GM12864 (cell line): ENCODE data around the gene SEMA4F.

Source experiments
- DNase-seq: peaks from one replicate; pipeline ENCODE4 v3.0.0-alpha.2; 2011; ENCODE audit warnings: low read depth
- H3K4me3 ChIP-seq: 2 replicates; pipeline ENCODE4 v1.5.1; 2011; ENCODE audit warnings: mild to moderate bottlenecking, low read depth, low read length, control low read depth
- TF ChIP-seq, protein P1 (sequence below): IDR thresholded peaks from 2 replicates; pipeline ENCODE4 v1.5.1; 2011; ENCODE audit warnings: low read depth, mild to moderate bottlenecking, moderate library complexity, low read length, control low read depth, inconsistent platforms; ENCODE audit errors: missing control alignments

The SEMA4F gene

DNA sequence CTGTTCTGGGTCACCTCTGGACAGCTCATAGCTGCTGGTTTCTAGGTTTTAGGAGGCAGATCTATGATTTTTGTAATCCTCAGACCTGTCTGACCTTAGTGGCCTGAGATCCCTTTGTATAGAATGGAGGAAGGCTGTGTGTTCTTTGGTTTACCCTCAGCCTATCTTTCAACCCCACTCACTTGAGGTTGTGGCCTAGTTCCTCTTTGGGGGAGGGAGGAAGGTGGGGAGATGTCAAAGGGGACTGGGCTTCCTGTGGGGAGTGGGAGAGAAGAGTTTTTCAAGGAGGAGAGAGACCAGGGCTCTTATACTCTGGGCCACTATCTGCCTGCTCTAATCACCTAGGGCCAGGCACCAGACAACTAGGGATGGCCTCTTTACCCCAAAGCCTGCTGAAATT lies 28.5 kb downstream of the SEMA4F start:
- TF ChIP-seq, protein P1, sequence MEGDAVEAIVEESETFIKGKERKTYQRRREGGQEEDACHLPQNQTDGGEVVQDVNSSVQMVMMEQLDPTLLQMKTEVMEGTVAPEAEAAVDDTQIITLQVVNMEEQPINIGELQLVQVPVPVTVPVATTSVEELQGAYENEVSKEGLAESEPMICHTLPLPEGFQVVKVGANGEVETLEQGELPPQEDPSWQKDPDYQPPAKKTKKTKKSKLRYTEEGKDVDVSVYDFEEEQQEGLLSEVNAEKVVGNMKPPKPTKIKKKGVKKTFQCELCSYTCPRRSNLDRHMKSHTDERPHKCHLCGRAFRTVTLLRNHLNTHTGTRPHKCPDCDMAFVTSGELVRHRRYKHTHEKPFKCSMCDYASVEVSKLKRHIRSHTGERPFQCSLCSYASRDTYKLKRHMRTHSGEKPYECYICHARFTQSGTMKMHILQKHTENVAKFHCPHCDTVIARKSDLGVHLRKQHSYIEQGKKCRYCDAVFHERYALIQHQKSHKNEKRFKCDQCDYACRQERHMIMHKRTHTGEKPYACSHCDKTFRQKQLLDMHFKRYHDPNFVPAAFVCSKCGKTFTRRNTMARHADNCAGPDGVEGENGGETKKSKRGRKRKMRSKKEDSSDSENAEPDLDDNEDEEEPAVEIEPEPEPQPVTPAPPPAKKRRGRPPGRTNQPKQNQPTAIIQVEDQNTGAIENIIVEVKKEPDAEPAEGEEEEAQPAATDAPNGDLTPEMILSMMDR, result no peak

DNA sequence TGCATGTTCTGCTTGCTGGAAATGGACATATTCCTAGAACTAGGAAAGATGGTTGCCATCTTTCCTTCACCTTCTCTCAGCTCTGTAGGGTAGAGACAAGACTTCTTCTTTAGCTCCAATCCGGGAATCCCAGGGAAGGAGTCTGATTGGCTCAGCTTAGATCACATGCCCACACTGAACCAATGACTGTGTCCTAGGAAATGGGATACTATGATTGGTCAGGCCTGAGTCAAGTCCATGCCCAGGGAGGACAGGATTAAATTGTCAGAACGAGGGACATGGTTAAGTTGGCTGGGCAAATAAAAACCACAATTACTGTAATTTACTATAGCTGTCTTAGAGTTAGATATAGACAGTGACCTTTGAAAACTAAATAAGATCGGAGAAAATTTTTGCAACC lies 31.4 kb downstream of the SEMA4F start:
- no peak overlapping the region for H3K4me3 ChIP-seq
- DNase-seq, result no peak
- TF ChIP-seq, protein P1, result no peak

More for the DNA sequence above, 28.5 kb downstream of the SEMA4F start:
- no peak for DNase-seq
- H3K4me3 ChIP-seq, result no peak overlapping the region

- DNase-seq, result no peak
- no peak overlapping the region for H3K4me3 ChIP-seq
- TF ChIP-seq, protein P1, result no peak
Observed at GRCh38 chr2:74688881-74689280, 34.8 kb downstream of the SEMA4F start.

- no peak overlapping the region for H3K4me3 ChIP-seq
- no peak for DNase-seq
- TF ChIP-seq, protein P1, result no peak
Observed at GRCh38 chr2:74689671-74690070, 35.6 kb downstream of the SEMA4F start.

DNA sequence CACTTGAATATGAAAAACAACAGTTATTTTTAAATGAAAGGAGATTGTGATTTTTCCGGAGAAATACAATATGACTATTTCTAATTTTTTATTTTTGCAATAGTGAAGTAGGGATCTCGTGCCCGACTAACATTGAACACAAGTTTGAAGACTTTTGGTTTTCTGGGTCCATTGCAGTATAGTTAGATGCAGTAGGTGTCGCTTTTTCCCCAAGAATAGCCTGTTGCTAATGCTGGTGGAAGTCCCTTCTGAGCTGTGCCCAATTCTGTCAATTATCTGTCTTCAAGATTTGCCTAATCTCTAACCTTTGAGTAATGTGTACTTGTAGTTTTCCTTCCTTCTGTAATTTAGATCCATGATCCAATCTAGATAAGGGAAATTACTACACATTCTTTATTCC lies 36.5 kb downstream of the SEMA4F start:
- no peak for DNase-seq
- TF ChIP-seq, protein P1, result peak; percentile 77
- no peak overlapping the region for H3K4me3 ChIP-seq

GRCh38 chr2:74691929-74692328 lies 37.9 kb downstream of the SEMA4F start:
- TF ChIP-seq, protein P1, result no peak
- no peak overlapping the region for H3K4me3 ChIP-seq
- no peak for DNase-seq

GRCh38 chr2:74693213-74693612 lies 39.2 kb downstream of the SEMA4F start:
- TF ChIP-seq, protein P1, result no peak
- H3K4me3 ChIP-seq, result no peak overlapping the region
- DNase-seq, result no peak
